CD4-positive, alpha-beta T cell treated with Interleukin-4 for 1 hour (primary cell): ENCODE data around the gene TMEM266.

ENCODE experiments used
- DNase-seq, 2 donors: peaks; one replicate each; pipeline ENCODE4 v3.0.0-alpha.2; 2020 to 2022

TMEM266 gene

DNA sequence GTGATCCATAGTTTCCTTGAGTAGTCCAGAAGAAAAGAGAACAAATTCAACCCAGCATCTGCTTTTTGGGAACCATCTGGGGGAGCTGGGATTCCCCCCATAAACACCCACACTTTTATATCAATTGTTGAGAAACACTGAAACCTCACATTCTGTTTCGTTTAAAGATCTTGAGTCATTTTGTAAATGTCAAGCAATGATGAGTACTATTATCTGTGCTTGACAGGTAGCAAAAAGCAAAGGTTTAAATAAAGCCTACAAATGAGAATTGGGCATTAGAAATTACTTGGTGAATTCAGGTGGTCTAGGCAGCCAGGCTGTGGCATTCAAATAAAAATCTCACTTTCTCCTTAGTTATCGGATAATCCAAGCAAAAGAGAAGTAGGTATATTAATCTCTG is 75.7 kb downstream of the TMEM266 start:
- DNase-seq = no peak

DNA sequence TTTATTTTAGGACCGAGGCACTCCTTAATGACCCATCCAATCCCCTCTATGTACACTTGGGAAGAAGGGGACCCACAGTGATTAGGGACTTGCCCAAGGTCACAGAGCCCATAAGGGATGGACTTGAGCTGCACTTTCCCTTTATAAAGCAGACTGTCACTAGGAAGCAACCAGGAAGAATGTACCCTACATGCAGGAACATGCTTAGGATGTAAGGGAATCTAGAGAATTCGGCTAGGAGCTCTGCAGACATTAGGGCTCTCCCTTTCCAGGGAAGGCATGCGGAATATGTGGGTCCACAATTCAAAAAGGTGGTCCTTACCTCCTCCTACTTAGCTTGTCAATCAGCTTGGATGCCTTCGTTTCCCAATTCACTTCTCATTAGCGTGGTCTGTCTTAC is 78.7 kb downstream of the TMEM266 start:
- no peak for DNase-seq

DNA sequence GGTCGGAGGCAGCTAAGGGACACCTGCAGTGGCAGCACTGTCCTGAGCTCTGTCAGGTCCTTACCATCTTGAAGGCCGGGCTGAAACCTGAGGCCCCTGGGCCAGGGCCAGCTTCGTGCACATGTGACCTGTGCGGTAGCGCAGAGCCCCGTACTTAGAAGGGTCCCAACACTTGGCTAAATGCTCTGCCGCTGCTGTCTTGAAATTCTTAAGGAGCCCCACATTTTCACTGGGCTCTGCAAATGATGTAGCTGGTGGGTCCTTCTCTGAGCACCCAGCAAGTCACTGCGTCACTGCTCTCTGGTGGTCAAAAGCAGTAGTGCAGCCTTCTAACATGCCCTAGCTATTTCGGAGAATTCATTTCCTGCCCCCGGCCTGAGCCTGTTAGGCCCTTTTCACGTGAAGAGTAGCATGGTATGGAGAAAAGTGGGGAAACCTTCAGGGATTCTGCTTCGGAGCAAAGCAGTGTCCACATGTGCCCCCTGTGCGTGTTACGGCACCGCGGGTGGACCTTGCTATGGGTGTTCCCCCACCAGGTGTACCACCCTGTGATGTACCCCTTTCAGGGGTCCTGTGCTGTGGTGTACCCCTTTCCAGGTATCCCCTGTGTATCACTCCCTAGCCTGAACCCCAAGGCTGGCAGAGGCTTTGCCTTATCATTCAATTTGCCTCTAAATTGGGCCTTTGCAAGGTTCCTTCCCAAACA is 79.7 kb downstream of the TMEM266 start:
- peak; percentile 65 to 67 for DNase-seq

DNA sequence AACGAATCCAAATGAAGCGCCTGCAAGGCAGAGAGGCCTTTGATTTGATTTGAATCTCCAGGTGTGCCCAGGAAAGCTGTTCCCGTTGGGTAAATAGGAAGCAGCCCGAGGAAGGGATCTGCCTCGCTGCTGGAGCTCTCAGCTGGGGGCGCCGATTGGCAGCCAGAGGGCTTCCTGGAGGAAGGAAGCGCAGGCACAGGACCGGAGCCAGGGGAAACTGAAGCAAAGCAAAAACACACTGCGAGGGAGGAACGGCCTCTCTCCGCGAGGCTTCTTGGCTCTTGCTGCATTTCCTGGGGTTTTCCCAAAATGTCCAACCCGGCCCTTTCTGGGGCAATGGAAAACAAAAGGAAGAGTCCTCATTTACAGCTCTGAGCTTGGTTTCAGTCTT is 80.3 kb downstream of the TMEM266 start:
- no peak for DNase-seq

DNA sequence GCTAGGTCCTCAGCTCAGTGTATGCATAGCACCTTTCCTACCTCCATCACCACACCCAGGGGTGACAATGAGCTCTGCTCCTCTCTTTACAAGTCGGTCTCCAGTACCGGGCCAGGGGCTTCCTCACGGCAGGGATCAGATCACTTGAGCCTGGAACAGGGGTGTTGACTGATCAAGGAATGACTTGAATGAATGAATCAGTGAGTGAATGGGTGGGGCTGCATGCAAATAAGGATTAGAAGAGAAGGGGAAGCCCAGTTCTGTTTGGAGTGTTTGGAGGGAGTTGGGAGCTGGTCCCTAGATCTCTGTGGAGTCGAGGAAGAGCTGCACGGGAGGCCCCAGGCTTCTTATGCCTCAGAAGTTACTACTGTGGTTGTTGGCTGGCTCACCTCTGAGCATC is 87.0 kb downstream of the TMEM266 start:
- DNase-seq = no peak

DNA sequence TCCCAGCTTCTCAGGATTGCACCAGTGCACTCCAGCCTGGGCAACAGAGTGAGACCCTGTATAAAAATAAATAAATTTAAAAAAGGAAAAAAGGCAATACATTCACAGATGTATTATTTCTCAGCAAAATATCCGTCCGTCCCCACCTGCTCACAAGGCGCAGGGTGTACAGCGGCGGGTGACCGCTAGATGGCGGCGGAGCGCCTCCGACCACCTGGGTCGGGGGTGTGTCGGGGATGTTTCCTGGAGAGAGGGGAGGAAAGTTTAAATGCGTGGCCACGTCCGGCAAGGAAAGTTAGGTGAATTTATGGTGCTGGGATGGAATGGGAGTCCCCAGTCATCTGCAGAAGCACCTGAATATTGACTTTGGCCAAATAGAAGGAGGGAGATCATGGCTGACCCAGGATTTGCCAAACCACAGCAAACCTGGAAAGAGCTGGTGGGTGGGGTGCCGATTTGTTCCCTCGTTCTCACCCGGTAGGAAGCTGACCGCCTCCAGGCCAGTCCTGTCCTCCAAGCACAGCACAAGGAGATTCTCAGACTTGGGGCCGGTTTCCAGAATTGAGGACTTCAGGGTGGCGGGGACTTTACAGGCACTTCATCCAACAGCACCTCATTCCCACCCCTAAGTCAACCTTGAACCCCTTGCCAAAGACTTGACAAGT is 88.3 kb downstream of the TMEM266 start:
- peak; percentile 44 to 53 for DNase-seq

DNA sequence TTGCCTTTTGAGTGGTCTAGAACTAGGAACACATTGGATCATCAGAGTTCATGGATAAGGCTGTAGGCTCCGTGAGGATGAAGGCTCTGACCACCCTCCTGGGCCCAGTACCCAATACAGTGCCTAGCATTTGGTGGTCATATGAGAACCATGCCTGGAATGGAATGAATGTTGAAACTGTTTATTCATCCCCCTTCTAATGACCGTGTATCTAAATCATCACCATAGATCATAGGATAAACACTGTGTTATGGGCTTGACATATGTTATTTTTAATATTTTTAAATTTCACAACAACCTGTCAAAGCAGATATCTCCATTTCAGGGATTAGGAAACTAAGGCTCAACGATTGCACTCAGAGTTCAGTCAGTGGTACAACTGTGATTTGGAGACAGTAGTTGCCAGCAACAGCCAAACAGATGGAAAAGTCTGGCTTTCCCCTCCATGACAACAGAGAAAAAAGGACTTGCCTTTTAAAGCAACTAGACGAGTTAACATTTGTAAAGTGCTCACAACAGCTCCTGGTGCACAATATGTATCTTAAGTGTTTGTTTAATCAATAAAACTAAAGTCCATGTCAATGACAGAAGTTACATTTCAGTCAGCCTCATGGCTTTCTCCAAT is 89.6 kb downstream of the TMEM266 start:
- no peak for DNase-seq

DNA sequence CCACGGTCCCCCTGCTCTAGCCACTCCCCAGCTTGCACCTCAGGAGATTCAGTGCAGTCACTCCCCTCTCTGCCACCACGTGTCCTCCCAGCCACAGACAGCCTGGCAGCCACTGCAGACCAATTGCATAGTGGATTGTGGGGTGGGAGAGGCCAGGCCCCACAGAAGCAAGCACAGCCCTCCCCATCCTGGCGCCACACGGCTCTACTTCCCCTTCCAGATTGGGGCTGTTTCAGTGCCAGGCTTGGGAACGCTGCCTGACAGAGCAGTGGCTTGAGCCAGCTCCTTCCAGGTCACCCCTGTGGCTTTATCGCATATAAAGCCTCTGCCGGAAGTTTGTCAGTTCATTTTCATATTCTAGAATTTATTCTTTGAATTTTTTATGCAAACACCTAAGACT is 90.7 kb downstream of the TMEM266 start:
- no peak for DNase-seq

DNA sequence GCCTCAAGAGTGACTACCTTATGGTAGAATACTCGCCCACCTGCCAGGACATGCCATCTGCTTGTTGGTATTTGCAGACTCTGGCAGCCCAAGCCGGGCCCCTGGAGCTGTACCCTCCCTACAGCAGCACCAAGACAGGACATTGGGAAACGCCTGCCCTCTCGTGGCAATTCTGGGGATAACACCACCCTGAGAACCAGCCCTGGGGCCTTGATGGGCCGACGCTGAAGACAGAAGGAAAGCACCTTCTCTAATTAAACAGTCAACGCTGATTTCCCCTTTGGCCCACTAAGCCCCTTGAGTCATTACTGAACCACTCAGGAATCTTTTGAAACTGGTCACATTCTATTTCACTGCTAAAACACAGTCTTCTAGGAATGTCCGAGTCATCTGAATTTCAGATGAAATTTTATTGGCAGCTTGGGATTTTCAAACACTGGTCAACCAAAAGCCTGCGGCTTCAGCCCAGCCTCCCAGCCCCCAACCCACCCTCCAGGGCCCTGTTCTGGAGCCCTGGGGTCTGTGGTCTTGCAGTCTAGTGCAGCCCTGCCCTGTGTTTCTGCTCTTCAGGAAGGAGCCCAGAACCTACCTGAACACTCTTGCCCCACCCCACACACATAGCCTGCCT is 91.3 kb downstream of the TMEM266 start:
- DNase-seq = peak; percentile 70 to 71

DNA sequence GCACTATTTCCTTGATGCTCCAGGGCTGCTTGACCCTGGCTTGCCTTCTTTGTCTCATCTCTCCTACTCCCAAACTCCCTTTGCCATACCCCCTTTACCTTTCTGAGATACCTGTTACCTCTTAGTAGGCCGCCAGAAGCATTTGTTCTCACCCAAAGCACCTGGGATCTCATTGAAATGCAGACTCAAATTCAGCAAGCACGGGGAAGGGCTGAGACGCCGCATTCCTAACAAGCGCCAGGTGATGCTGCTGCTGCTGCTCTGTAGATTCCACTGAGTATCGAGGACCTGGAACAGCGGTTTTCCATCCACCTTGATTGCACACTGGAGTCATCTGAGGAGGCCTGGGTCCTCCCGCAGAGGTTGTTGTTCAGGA is 91.8 kb downstream of the TMEM266 start:
- no peak for DNase-seq

DNA sequence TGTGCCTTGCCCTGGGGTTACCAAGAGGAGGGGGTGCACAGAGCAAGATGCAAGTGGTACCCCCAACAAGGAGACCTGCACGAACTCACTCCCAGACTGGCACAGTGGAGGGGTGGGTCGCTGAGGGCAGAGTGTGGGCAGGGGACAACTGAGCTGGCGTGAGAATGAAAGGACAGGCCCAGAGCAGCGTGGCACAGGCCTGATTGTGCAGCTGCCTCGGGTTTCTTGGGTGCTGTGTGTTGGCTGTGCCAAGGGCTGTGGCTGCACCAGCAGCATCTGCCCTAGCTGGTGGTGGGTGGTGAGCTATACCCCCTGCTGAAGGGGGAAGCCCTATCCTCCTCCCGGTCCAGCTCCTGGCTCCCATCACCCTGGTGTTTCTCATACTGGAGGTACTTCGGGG is 92.4 kb downstream of the TMEM266 start:
- DNase-seq = no peak

DNA sequence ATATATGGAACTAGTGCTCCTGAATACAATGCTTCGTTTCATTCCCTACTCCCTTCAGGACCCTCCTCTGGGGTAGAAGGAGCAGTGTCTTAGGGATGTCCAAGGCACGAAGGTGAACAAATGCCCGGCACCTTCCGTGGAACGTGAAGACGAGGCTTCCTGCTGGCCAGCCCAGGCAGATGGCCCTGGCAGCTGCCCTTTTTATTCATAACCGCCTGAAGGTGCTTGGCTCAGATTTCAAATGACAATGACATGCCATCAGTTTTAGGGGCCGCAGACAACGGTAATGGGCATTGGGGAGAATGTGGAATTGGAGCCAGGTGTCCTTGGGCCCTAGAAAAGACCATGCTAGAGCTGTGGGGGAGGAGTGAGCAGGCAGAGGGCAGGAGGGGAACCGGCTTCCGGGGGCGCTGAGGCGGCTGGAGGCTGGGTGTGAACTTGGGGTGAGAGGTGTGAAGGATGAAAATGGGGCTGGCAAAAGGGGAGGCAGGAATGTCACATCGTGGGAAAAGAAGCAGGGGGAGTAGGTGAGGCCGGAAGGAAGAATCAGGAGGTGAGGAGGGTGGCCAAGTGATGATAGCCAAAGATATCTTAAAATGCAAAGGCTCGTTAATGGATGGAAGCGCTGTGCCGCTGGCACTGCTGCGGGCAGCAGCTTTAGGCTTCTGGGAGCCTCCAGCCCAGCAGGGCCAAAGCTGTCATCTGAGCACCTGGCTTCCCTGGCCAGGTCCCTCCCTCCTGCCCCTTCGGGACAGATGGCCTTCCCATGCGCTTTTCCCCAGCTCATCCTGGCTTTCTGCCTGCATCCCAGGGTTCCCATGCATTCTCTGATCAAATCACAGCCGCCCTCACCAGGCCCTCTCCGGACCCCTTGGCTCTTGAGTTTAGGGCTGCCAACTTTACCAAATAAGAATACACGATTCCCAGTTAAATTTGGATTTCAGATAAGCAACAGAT is 93.7 kb downstream of the TMEM266 start:
- no peak for DNase-seq

DNA sequence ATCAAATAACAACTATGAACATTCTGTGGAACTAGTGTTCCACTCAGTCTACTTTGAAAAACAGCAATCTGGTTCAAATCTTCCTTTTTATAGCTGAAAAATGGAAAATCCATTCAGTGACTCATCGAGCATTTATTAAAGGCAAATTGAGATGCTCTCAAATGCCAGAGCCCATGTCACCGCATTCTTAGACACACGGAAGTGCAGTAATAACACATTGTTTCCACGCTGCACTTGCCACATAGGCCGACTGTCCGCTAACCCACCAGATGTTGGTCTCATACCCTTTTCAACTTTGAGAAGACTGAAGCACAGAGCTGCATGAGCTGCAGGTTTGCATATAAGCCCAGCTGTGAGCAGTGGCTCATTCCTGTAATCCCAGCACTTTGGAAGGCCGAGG is 95.9 kb downstream of the TMEM266 start:
- DNase-seq = no peak

DNA sequence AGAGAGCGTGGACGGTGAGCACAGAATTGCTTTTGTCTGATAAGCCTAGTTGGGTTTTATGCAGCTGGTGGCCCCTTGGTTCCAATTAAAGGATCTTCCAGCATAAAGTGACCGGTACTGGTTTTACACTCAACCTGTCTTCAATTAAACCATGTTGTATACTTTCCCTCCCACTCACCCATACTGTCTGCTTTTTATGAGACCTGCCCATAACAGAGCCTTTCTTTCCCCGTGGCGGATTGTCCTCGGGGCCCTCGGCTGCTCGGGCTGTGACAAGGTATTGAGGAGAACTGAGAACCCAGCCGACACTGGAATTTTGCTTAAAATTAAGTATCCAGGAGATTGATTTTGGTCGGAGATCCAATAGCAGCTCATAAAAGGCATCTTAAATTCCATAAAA is 98.4 kb downstream of the TMEM266 start:
- no peak for DNase-seq

DNA sequence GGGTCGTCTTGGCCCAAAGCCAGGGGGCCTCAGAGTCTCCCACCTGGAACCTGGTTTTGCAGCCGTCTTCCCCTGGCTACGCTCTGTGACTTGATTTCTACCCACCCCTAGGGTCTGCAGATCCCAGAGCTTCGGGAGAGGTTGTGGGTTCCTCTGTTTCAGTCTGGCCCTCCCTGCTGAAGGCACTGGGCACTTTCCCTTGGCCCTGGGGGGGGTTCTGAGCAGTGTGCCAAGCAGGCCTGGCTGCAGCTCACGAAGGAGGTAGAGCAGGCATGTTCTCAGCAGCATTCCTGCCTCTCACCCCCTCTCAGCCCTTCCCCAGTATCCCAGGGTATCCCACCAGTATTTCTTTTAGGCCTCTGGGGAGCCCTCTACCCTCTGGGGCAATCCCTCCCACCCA is 99.0 kb downstream of the TMEM266 start:
- no peak for DNase-seq

DNA sequence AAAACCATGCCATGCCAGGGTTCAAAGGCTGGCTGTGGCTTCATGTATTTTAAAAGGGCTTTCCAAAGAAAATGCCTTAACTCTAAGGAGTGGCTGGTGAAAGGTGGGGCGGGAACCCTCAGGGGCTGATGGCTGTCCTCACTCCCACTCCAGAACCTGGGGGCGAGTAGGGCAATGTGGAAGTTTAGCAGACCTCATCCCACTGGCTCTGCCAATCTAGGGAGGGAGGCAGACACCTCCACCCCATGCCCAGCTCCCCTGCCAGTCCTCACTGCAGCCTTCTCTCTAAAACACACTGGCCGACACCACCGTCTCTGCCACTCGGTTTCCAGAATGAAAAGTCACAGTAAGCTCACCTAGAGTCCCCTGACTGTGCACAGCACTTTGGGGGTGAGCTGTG is 99.5 kb downstream of the TMEM266 start:
- DNase-seq = no peak

DNA sequence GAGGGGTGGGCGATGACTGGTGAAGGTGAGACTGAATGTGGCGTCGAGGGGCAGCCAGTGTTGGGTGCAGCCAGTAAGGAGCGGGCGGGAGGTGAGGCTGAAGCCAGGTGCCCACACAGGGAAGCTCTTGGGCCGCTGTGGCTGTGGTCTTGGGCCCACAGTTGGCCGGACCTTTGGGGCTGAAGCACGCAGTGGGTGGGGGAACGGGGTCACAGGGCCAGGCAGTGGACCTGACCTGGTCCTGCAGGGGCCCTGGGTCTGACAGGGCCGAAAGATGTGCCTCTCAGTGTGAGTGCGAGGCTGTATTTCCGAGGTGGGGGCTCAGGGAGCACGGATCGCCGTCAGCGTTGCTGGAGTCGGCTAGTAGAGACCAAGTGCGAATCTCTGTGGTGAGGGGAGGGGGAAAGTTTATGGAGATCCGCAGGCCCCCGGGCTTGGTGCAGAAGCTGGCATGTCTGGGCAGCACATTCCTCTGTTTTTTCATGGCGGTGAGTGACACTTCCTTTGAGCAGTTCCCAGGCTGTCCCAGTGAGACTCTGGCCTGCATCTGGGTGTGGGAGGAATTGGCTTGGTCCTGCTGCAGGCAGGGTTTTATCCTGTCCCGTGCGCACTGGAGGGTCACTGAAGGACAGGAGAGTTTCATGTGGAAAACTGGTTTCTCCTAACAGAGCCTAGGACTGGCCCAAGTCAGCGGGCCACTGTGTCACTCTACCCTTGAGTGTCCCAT is 100.8 kb downstream of the TMEM266 start:
- no peak for DNase-seq

DNA sequence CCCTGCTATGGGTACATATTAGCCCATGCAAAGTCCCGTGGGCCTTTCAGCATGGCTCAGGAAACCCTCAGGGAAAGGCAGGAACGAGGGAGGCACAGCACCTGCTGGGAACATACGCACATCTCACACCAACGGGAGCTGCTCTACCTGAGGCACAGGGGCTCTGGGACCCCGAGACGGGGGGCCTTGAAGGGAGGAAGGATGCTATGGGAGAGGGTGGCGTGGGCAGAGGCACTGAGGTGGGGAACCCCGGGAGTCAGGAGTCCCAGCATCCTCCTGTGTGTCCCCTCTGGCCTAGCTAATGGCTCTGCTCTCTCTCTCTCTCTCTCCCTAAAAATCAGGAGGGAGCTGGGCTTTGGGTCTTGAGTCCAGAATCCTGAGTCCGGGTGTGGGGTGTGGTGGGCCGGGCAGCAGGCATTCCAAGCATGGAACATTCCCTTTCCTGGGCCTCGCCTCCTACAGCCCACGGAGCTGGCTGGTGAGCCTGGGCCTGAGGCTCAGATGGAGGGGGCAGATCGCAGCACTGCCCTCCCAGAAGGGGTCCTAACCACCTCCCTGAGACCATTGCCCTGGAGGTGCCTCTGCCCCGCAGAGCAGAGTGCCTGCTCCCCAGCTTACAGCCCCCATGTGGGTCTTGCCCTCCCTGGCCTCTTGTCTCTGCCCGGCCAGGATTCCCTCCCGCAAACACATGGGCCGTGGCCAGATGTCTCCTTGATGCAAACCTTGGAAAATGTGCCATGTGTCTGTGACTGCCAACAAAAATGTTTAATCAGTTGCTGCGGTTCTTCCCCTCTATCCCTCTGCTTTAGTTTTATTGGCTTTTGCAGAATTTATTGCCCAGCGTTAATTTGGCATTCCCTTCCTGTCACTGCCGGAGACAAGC is 101.6 kb downstream of the TMEM266 start:
- DNase-seq = no peak

DNA sequence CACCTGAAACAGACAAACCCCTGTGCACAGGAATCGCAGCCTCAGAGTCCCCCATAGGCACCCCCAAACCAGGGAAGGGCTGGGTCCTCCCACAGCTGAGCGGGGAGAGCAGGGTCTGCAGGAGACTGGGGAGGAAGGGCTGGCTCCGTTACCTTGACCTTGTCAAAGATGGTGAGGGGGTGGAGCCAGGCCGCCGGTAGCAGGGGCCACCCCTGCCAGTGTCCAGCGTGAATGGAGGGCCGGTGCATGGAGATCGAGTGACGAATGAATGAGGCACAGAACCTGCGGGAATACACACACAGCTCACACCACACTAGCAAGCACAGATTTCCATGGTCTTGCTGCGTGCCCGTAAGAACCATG is 102.2 kb downstream of the TMEM266 start:
- no peak for DNase-seq

DNA sequence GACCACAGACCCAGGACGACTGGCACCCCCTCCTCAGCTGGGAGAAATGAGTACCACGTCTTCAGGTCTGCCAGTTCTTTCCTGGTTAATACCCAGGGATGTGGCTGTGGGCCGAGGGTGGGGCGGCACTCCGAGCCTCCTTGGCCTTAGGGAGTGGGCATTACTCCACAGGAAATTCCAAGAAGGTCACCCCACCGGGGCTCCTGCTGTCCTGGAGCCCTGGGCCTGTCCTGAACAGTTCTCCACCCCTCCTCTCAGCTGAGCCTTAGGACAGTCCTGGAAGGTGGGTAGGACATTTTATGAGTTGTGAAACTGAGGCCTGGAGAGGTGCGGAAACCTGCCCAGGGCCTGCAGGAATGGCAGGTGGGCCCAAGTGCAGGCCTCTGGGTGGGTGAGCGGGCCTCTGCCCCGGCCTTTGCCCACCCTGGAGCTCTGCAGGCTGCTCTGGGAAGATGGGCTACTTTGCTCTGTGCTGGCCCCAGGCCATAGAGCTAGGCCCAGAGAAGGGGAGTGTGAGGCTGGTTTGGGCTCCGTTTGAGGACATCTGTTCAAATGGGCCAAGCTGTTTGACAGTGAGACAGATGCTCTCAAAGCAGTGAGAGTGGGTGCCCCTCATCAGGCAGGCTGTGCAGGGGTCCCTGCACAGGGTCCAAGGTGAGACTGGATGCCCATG is 103.1 kb downstream of the TMEM266 start:
- DNase-seq = no peak
